HTR-8/SVneo (cell line): ENCODE measurements around the gene SYNE4.
"Not testable (repeated sequence)": the region's sequence is repeated elsewhere in the genome, so short reads cannot be mapped to it uniquely, and the experiment has no call there.

Experiments used
- DNase-seq: peaks from one replicate; pipeline ENCODE4 v3.0.0; 2011; ENCODE audit warnings: low spot score, mixed read lengths; ENCODE audit not compliant: insufficient read length
- FAIRE-seq: peaks from 2 replicates; lab custom pipeline; 2011; peaks lifted over from hg19 to GRCh38; lab: Jason Lieb, UNC

SYNE4 gene

DNA sequence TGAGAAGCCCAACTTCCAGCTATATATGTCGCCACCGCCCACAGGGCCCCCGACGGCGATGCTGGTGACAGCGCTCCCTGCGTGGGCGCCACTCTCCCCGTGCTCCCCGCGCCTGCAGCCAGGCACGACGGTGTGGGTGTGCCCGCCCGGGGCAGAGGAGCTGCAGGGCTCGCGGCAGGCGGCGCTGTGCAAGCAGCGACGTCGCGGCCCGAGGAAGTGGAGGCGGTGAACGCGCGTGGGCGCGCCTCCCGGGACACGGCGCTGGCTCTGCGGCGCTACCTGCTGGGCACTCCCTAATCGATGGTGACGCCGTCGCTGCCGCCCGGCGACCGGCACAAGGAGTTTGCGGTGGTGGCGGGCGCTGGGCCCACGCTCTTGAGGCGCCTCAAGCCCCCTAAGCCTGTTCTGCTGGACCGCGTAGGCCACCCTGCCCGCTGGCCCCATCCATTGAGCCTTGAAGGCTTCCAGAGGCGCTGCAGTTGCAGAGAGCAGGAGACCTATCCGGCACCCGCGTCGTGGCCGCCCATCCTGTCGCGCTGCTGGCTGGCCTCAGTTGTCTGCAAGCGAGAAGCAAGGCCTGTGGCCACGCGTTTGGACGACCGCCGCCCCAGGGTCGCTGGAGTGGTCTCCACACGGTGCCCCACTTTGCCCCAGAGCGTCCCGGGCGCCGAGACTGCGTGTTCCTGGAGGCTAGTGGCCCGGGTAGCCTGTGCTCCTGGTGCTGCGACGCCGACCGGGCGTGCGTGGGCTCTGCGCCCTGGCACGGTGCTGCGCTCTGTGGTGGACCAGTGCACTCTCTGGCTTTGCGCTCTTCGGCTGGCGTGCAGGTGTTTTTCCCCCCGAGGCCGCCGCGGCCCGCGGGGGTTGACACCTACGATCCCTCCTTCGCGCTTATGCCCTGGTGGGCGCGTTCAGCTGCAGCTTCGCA lies 49.3 kb downstream of the SYNE4 start:
- FAIRE-seq (no peak), DNase-seq (no peak)

DNA sequence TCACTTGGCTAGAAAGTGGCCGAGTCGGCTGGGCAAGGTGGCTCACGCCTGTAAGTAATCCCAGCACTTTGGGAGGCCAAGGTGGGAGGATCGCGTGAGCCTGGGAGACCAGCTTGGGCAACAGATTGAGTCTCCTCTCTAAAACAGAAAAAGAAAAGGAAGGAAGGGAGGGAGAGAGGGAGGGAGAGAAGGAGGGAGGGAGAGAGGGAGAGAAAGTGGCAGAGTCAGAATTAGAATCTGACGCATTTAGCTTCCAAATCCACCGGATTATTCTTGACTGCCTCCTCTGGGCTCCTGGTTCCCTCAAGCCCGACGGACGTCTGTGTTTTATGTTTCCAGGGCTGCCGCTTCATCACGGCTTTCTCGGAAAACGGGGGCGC lies 50.0 kb downstream of the SYNE4 start:
- DNase-seq (no peak), FAIRE-seq (no peak)

DNA sequence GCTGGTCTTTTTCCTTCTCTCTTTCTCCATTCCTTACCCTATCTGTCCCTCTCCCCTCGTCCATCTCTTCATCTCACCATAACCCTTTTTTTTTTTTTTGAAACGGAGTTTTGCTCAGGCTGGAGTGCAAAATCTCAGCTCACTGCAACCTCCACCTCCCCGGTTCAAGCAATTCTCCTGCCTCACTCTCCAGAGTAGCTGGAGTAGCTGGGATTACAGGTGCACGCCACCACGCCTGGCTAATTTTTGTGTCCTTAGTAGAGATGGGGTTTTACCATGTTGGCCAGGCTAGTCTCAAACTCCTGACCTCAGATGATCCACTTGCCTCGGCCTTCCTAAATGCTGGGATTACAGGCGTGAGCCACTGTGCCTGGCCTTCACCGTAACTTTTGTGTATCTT lies 51.2 kb downstream of the SYNE4 start:
- not testable (repeated sequence) for FAIRE-seq, DNase-seq

DNA sequence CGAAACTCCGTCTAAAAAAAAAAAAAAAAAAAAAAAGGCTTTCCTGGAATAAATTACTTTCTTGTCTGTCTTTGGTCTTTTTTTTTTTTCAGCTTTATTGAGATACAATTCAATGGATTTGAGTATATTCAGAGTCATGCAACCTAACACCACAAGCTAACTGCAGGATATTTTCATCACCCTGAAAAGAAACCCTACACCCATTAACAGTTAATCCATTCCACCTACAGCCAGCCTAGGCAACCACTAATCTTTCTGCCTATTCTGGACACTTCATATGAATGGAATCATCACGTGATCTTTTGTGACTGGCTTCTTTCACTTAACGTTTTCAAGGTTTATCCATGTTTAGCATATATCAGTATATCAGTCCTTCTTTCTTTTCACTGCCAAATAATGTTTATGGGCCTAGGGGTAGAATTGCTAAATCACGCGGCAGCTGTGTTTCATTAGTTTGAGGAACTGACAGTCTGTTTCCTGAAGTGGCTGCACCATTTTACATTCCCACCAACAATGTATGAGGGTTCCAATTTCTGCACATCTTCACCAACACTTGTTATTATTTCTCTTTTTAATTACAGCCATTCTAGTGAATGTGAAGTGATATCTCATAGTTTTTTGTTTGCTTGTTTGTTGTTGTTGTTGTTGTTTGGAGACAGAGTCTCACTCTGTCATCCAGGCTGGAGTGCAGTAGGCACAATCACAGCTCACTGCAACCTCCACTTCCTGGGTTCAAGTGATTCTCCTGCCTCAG lies 52.6 kb downstream of the SYNE4 start:
- no peak for DNase-seq
- no peak for FAIRE-seq
